Activated naive CD4-positive, alpha-beta T cell treated with anti-CD3 and anti-CD28 coated beads, Interleukin-2, amount 50 U/mL, for 24 hours (primary cell): ENCODE measurements around the gene ATF6B.

ENCODE experiments used
- H3K27ac Mint-ChIP-seq: one replicate; pipeline ENCODE4 v1.8.0; 2021; ENCODE audit warnings: mild to moderate bottlenecking, mixed read lengths
- H3K27me3 Mint-ChIP-seq: one replicate; pipeline ENCODE4 v1.8.0; 2021; ENCODE audit warnings: mixed read lengths
- H3K36me3 Mint-ChIP-seq: one replicate; pipeline ENCODE4 v1.8.0; 2021; ENCODE audit warnings: mixed read lengths
- H3K4me1 Mint-ChIP-seq: one replicate; pipeline ENCODE4 v1.8.0; 2021; ENCODE audit warnings: mixed read lengths
- H3K4me3 Mint-ChIP-seq: one replicate; pipeline ENCODE4 v1.8.0; 2021; ENCODE audit warnings: mild to moderate bottlenecking, mixed read lengths
- H3K9me3 Mint-ChIP-seq: one replicate; pipeline ENCODE4 v1.8.0; 2021; ENCODE audit warnings: mixed read lengths

Gene ATF6B

DNA sequence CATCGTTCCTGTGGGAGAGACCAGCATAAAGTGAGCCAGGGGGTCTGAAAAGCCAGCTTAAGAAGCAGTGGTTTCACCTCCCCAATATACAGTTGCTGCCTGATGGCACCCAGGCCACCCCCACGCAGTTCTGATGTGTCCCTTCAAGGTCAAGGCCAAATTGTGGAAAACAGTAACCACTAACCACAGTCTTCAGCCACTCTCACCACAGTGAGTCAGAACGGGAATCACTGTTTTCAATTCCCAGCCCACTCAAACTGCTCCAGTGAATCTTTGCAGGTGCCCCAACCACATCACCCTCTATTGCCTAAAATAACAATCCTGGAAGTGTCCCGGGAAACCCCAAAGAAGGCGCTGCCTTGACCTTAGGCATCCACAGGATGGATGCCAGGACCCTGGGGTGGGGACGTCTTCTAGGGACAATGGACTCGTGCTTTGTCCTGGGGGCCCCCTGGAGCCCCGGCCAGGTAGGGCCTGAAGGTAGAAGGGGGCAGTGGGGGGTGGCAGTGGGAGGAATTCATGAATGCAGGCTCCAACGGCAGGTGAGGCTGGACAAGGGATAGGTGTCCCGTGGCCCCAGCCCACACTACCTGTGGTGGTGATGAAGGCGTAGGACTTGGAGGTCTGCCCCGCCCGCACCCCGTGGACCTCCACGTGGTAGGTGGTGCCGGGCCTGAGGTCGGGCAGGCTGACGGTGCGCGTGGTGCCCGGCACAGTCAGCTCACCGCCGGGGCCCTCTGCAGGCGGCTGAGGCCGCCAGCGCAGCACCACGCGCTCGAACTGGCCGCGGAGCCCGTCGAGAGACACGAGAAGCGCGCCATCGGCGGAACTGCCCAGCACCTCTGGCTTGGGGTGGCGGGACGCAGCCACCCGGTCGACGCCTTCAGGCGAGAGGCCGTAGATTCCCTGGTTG, 41.1 kb downstream of the ATF6B start:
- Mint-ChIP-seq H3K27me3 (peaks cover 6% of the 10 kb centered on the region), H3K27ac (no peak overlapping the region), H3K9me3 (no peaks in the 10 kb centered on the region), H3K4me1 (peaks cover 8% of the 10 kb centered on the region), H3K36me3 (no peaks in the 10 kb centered on the region), H3K4me3 (peak overlapping the region; percentile 66)

DNA sequence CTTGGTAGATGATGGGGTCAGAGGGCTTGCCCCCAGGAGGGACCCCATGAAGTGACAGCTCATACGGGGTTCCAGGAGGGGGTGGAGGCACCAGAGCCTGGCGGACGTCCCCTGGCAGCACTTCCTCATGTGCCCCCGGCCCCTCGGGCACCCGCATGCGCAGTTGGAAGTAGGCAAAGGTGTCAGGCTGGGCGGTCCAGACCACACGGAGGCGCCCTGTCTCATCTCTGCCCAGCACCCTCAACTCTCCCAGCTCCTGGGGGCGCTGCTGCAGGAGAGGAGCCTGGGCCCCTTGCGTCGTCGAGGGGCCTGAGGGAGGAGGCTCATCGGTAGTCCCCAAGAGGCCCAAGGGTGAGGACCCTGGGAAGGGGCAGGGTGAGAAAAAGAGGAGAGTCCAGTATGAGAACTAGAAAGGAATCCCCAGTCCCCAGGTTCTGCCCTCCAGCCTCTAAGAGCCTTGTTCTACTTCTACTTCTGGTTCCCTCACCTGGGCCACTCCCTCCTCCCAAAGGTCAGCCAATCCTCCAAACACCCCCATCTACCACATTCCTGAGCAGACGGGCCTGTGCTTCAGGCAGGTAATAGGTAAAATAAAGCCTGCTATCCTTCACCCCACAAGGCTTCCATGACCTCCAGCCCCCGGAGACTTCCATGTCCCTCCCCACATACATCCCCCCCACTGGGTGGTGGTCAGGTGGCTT, 42.1 kb downstream of the ATF6B start:
- peaks cover 6% of the 10 kb centered on the region for H3K27me3 Mint-ChIP-seq

DNA sequence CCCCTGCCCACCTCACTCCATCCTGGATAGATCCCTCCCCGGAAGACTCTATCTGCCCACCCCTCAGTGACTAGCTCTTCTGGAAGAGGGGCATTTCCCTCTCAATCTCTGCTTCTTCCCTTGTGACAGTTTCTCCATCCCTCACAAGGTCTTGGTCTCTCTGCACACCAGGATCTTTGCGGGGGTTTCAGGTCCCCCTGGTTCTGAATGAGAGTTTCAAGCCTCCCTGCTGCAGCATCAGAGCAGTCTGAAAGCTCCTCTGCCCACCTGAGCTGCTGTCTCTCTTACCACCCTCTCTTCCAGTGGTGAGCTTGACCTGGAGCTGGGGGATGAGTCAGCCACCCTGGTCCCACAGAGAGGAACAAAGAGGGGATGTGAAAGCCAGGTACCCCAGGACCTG, 43.3 kb downstream of the ATF6B start:
- H3K27ac Mint-ChIP-seq = no peak overlapping the region
- H3K27me3 Mint-ChIP-seq = peaks cover 6% of the 10 kb centered on the region

More for the DNA sequence above, 42.1 kb downstream of the ATF6B start:
- Mint-ChIP-seq H3K4me3 (no peak overlapping the region), H3K36me3 (no peaks in the 10 kb centered on the region), H3K27ac (no peak overlapping the region), H3K4me1 (peaks cover 8% of the 10 kb centered on the region), H3K9me3 (no peaks in the 10 kb centered on the region)

GRCh38 chr6:32083812-32084768, 44.0 kb downstream of the ATF6B start:
- Mint-ChIP-seq H3K4me3 (no peak overlapping the region), H3K9me3 (no peaks in the 10 kb centered on the region), H3K27me3 (peaks cover 6% of the 10 kb centered on the region), H3K27ac (no peak overlapping the region), H3K4me1 (peaks cover 8% of the 10 kb centered on the region), H3K36me3 (no peaks in the 10 kb centered on the region)

More for the DNA sequence above, 43.3 kb downstream of the ATF6B start:
- H3K36me3 Mint-ChIP-seq = no peaks in the 10 kb centered on the region
- peaks cover 8% of the 10 kb centered on the region for H3K4me1 Mint-ChIP-seq
- no peak overlapping the region for H3K4me3 Mint-ChIP-seq
- H3K9me3 Mint-ChIP-seq = no peaks in the 10 kb centered on the region

GRCh38 chr6:32082935-32083334, 45.1 kb downstream of the ATF6B start:
- peaks cover 6% of the 10 kb centered on the region for H3K27me3 Mint-ChIP-seq
- peaks cover 8% of the 10 kb centered on the region for H3K4me1 Mint-ChIP-seq

GRCh38 chr6:32082478-32082877, 45.6 kb downstream of the ATF6B start:
- Mint-ChIP-seq H3K27me3 (peaks cover 6% of the 10 kb centered on the region), H3K4me3 (no peak overlapping the region), H3K4me1 (peaks cover 8% of the 10 kb centered on the region), H3K9me3 (no peaks in the 10 kb centered on the region), H3K36me3 (no peaks in the 10 kb centered on the region), H3K27ac (no peak overlapping the region)

More at GRCh38 chr6:32082935-32083334, 45.1 kb downstream of the ATF6B start:
- Mint-ChIP-seq H3K4me3 (no peak overlapping the region), H3K9me3 (no peaks in the 10 kb centered on the region), H3K36me3 (no peaks in the 10 kb centered on the region), H3K27ac (no peak overlapping the region)

DNA sequence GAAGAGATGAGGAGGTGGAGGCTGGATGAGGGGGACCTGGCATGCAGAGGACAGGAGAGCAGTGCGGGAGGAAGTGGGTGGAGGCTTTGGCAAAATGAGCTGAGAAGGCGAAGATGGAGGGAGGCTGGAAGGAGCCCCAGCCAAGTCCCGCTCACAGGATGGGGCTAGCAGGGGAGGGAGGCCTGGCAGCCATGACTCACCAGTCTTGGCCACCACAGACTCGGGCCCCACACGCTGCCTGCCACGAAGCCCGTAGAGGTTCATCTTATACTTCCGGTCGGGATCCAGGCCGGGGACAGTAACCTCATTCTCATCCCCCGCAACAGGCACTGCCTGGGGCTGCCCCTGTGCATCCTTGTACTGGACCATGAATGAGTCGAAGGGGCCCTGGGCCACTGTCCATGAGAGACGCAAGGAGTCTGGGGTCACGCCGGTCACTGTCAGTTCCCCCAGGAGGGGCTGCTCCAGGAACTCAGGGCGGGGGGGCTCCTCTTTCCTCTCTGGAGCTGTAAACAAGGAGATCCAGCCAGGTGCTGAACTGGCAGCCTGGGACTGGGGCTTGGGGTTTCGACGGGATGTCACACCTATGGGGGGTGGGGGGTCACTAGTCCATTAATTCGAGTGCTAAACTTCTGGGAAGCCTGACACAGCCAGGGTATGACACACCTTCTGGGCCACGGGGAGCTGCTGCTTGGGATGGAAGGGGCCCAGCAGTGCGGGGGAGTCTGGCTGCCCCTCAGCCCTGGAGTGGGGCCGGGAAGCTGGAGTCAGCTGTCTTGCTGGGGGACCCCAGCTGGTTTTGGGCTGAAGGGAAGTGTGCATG, 46.7 kb downstream of the ATF6B start:
- peaks cover 1% of the 10 kb centered on the region for H3K27me3 Mint-ChIP-seq
- no peaks in the 10 kb centered on the region for H3K36me3 Mint-ChIP-seq
- no peaks in the 10 kb centered on the region for H3K9me3 Mint-ChIP-seq
- no peak overlapping the region for H3K27ac Mint-ChIP-seq
- H3K4me3 Mint-ChIP-seq = no peak overlapping the region
- peaks cover under 1% of the 10 kb centered on the region for H3K4me1 Mint-ChIP-seq

GRCh38 chr6:32079566-32080290, 48.3 kb downstream of the ATF6B start:
- Mint-ChIP-seq H3K9me3 (no peaks in the 10 kb centered on the region), H3K4me1 (no peaks in the 10 kb centered on the region), H3K27me3 (no peaks in the 10 kb centered on the region), H3K27ac (no peak overlapping the region), H3K36me3 (no peaks in the 10 kb centered on the region), H3K4me3 (no peak overlapping the region)

DNA sequence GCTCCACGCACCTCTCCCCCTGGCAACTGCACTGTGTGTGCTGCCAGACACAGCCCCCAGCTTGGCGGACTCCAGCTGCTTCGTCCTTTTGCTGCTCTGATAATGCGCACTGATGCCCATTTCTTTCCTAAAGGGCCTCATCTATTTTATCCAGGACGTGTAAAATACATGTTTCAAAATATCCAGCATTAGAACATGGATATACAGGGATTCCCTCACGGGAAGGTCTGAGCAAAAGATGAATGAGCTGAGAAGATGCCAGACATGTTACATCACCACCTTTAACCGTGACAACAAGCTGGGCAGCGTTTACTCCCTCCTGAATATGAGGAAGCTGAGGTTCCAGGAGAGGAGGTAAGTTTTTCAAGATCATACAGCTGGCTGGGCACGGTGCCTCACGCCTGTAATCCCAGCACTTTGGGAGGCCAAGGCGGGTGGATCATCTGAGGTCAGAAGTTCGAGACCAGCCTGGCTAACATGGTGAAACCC, 51.7 kb downstream of the ATF6B start:
- Mint-ChIP-seq H3K4me3 (no peak overlapping the region), H3K36me3 (no peaks in the 10 kb centered on the region), H3K9me3 (no peaks in the 10 kb centered on the region), H3K4me1 (no peaks in the 10 kb centered on the region), H3K27me3 (no peaks in the 10 kb centered on the region), H3K27ac (no peak overlapping the region)

DNA sequence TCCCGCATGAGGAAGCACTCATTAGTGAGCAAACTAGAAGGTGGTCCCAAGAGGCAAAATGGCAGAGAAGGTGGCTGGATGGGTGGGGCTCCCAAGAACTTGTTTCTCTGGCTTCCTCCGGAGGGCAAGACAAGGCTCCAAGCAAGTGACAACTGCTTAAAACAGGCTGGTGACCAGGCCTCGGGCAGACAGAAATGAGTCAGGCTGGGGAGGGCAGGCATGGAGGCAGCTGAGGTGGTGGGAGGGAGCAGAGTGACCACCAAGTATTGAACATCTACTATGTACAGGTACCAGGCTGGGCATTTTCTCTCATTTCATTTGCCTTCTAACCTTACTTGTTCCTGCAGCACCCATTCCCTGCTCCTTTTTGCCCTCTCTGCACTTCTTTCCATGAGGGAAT, 52.3 kb downstream of the ATF6B start:
- Mint-ChIP-seq H3K4me1 (no peaks in the 10 kb centered on the region), H3K36me3 (no peaks in the 10 kb centered on the region), H3K9me3 (no peaks in the 10 kb centered on the region), H3K27ac (peak overlapping the region; percentile 17), H3K27me3 (no peaks in the 10 kb centered on the region), H3K4me3 (no peak overlapping the region)

DNA sequence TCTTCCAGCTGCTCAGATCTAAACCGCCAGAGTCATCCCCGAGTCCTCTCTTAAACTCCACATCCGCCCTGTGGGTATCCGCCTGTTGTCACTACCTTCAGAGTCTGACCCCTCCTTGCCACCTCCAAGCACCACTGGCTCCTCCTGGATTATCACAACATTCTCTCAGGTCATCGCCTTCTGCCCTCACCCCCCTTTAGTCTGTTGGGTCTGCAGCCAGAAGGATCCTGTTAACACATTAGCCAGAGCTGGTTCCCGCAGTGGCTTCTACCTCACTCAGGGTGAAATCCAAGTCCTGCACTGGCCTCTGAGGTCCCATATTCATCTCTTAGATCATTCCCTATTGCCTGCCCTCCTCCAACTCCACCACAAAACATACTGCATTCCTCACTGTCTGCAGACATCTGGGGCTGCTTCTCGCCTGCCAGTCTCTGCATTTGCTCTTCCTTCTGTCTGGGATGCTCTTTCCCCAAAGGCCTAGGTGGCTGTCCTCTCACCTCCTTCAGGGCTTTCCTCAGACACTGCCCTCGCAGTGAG, 53.0 kb downstream of the ATF6B start:
- H3K27me3 Mint-ChIP-seq = no peaks in the 10 kb centered on the region

DNA sequence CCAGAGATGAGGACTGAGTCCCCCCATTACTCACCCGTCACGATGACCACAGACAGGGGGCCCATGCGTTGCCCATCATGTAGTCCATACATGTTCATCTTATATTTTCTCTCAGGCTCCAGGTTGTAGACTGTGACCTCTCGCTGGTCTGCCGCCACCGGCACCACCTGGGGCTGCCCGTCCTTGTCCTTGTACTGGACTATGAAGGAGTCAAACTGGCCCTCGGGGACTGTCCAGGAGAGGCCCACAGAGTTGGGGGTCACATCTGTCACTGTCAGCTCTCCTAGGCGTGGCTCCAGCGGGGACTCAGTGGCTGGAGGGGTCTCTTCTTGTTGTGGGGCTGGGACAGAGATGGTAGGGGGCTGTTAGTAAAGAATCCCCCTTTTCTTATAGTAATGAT, 54.4 kb downstream of the ATF6B start:
- no peak overlapping the region for H3K27ac Mint-ChIP-seq
- H3K27me3 Mint-ChIP-seq = no peaks in the 10 kb centered on the region
- H3K4me3 Mint-ChIP-seq = no peak overlapping the region
- H3K4me1 Mint-ChIP-seq = no peaks in the 10 kb centered on the region
- no peaks in the 10 kb centered on the region for H3K9me3 Mint-ChIP-seq
- H3K36me3 Mint-ChIP-seq = no peaks in the 10 kb centered on the region

More for the DNA sequence above, 53.0 kb downstream of the ATF6B start:
- H3K4me3 Mint-ChIP-seq = no peak overlapping the region
- no peaks in the 10 kb centered on the region for H3K4me1 Mint-ChIP-seq
- H3K9me3 Mint-ChIP-seq = no peaks in the 10 kb centered on the region
- H3K27ac Mint-ChIP-seq = no peak overlapping the region
- H3K36me3 Mint-ChIP-seq = no peaks in the 10 kb centered on the region

GRCh38 chr6:32073101-32073500, 54.9 kb downstream of the ATF6B start:
- no peaks in the 10 kb centered on the region for H3K27me3 Mint-ChIP-seq
- no peaks in the 10 kb centered on the region for H3K4me1 Mint-ChIP-seq
- no peak overlapping the region for H3K27ac Mint-ChIP-seq
- H3K4me3 Mint-ChIP-seq = no peak overlapping the region
- no peaks in the 10 kb centered on the region for H3K9me3 Mint-ChIP-seq
- H3K36me3 Mint-ChIP-seq = no peaks in the 10 kb centered on the region
